Adipocyte (in vitro differentiated cells): ENCODE results near the gene DNAJC1.
A peak's percentile ranks its signal among the peaks of the same experiment; 100 is the strongest.

Experiments
- DNase-seq: peaks from one replicate; pipeline ENCODE4 v3.0.0-alpha.2; 2015; ENCODE audit warnings: low read depth
- H3K27me3 ChIP-seq: replicated peaks from 2 replicates; pipeline ENCODE4 v1.7.0; 2013; ENCODE audit warnings: mild to moderate bottlenecking, low read length, moderate library complexity; ENCODE audit not compliant: control insufficient read depth, insufficient read depth
- H3K36me3 ChIP-seq: 2 replicates; pipeline ENCODE4 v1.7.0; 2013; ENCODE audit warnings: low read length, mild to moderate bottlenecking, moderate library complexity; ENCODE audit not compliant: control insufficient read depth, insufficient read depth, severe bottlenecking
- H3K4me1 ChIP-seq: 2 replicates; pipeline ENCODE4 v1.7.0; 2013; ENCODE audit warnings: mild to moderate bottlenecking, low read length, moderate library complexity; ENCODE audit not compliant: control insufficient read depth, insufficient read depth
- H3K4me3 ChIP-seq: 2 replicates; pipeline ENCODE4 v1.7.0; 2013; ENCODE audit warnings: mild to moderate bottlenecking, low read length, moderate library complexity
- H3K9ac ChIP-seq: 2 replicates; pipeline ENCODE4 v1.7.0; 2013; ENCODE audit warnings: mild to moderate bottlenecking, low read length, moderate library complexity
- H3K9me3 ChIP-seq: 2 replicates; pipeline ENCODE4 v1.7.0; 2013; ENCODE audit warnings: mild to moderate bottlenecking, low read length, moderate library complexity; ENCODE audit not compliant: control insufficient read depth

The DNAJC1 gene

GRCh38 chr10:21926358-21926925, 77.1 kb downstream of the DNAJC1 start:
- Histone ChIP-seq H3K4me1 (peaks cover 22% of the 10 kb centered on the region), H3K27me3 (no peaks in the 10 kb centered on the region), H3K36me3 (no peaks in the 10 kb centered on the region), H3K9me3 (no peaks in the 10 kb centered on the region), H3K9ac (peak overlapping the region; percentile 49), H3K4me3 (peak overlapping the region; percentile 54)
- peak; percentile 40 for DNase-seq

GRCh38 chr10:21925851-21926250, 77.7 kb downstream of the DNAJC1 start:
- H3K9ac ChIP-seq, result no peak overlapping the region
- no peak overlapping the region for H3K4me3 ChIP-seq
- no peaks in the 10 kb centered on the region for H3K9me3 ChIP-seq
- peaks cover 22% of the 10 kb centered on the region for H3K4me1 ChIP-seq
- DNase-seq, result no peak
- H3K27me3 ChIP-seq, result no peaks in the 10 kb centered on the region
- H3K36me3 ChIP-seq, result no peaks in the 10 kb centered on the region

- DNase-seq, result no peak
- Histone ChIP-seq H3K4me1 (peaks cover 22% of the 10 kb centered on the region), H3K4me3 (no peak overlapping the region), H3K9me3 (no peaks in the 10 kb centered on the region), H3K27me3 (no peaks in the 10 kb centered on the region), H3K36me3 (no peaks in the 10 kb centered on the region), H3K9ac (no peak overlapping the region)
These were observed 79.0 kb downstream of the DNAJC1 start for GRCh38 chr10:21924511-21924910.

GRCh38 chr10:21920633-21921032, 82.9 kb downstream of the DNAJC1 start:
- Histone ChIP-seq H3K27me3 (no peaks in the 10 kb centered on the region), H3K9me3 (no peaks in the 10 kb centered on the region), H3K9ac (no peak overlapping the region), H3K36me3 (no peaks in the 10 kb centered on the region), H3K4me1 (peaks cover under 1% of the 10 kb centered on the region), H3K4me3 (no peak overlapping the region)
- no peak for DNase-seq

DNA sequence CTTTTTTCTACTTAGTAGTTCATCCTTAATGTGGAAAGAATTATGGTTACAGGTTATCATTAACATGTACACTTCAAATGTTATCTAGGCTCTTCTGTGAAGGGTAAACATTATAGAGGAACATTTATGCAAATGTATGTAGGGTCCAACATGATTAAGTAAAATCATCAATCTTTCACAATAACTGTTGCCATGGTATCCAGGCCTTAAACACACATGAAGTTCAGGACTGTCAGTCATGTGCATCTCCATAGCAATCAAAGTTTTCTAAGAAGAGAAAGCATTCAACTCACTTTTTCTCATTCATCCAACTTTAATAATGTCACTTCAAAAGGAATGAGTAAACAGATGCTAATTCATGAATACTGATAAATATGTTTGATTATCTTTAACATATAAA, 83.6 kb downstream of the DNAJC1 start:
- no peak overlapping the region for H3K4me3 ChIP-seq
- H3K9me3 ChIP-seq, result no peaks in the 10 kb centered on the region
- no peaks in the 10 kb centered on the region for H3K36me3 ChIP-seq
- no peak overlapping the region for H3K9ac ChIP-seq
- DNase-seq, result no peak
- no peaks in the 10 kb centered on the region for H3K4me1 ChIP-seq
- H3K27me3 ChIP-seq, result no peaks in the 10 kb centered on the region

DNA sequence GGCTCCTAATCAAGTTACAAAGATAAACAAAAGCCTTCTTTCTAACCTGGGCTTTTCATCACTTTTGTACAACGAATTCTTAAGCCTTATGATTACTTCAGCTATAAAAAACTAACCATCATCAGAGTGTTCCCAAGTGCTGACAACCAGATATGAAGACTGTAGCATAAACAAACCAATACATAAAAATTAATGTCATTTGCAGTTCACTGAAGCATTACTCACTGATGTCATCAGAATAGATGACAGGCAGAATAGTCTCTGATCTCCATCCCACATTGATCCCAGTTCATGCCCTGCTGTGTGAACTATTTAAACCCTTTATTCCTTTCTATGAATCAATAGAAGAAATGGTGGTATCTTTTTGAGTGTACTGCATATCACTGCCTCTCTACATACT, 84.4 kb downstream of the DNAJC1 start:
- Histone ChIP-seq H3K4me3 (no peak overlapping the region), H3K9me3 (no peaks in the 10 kb centered on the region), H3K9ac (no peak overlapping the region), H3K36me3 (no peaks in the 10 kb centered on the region), H3K27me3 (no peaks in the 10 kb centered on the region), H3K4me1 (no peaks in the 10 kb centered on the region)
- DNase-seq, result no peak

DNA sequence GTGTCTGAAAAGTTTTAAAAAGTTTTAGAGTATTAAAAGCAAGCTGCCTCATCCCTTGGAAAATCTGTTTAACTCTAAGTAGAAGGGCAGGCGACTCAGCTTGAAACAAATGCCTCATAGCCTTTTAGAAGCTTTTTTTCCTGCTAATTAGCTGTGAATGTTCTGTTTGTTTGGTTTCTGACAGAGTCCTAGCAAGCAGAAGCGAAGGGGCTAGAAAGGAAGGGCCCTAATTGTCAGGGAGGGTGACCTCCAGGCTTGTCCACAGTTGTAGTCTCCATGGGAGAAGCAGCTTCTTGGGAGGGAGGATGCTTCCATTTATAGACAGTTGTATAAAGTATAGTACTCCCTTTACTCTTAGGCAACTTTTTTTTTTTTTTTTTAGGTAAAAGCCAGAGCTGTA, 90.9 kb downstream of the DNAJC1 start:
- Histone ChIP-seq H3K9me3 (no peaks in the 10 kb centered on the region), H3K27me3 (no peaks in the 10 kb centered on the region), H3K9ac (no peak overlapping the region), H3K36me3 (no peaks in the 10 kb centered on the region), H3K4me3 (no peak overlapping the region), H3K4me1 (no peaks in the 10 kb centered on the region)
- no peak for DNase-seq

DNA sequence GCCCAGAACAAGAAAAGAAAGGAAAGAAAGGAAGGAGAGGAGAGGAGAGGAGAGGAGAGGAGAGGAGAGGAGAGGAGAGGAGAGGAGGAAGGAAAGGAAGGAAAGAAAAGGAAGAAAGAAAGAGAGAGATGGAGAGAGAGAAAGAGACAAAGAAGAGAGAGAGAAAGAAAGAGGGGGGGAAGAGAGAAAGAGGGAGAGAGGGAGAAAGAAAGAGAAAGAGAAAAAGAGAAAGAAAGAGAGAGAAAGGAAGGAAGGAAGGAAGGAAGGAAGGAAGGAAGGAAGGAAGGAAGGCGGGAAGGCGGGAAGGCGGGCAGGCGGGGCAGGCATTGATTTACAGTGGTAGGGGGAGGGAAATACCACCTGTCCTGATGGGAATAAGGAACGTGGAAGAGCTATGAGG, 92.7 kb downstream of the DNAJC1 start:
- no peak overlapping the region for H3K4me3 ChIP-seq
- no peak overlapping the region for H3K9ac ChIP-seq
- no peaks in the 10 kb centered on the region for H3K4me1 ChIP-seq
- peaks cover 5% of the 10 kb centered on the region for H3K36me3 ChIP-seq
- no peaks in the 10 kb centered on the region for H3K27me3 ChIP-seq
- DNase-seq, result no peak
- no peaks in the 10 kb centered on the region for H3K9me3 ChIP-seq

GRCh38 chr10:21907436-21907835, 96.1 kb downstream of the DNAJC1 start:
- H3K4me1 ChIP-seq, result no peaks in the 10 kb centered on the region
- no peak overlapping the region for H3K4me3 ChIP-seq
- no peaks in the 10 kb centered on the region for H3K27me3 ChIP-seq
- peaks cover 8% of the 10 kb centered on the region for H3K36me3 ChIP-seq
- H3K9ac ChIP-seq, result no peak overlapping the region
- no peak for DNase-seq
- H3K9me3 ChIP-seq, result no peaks in the 10 kb centered on the region

DNA sequence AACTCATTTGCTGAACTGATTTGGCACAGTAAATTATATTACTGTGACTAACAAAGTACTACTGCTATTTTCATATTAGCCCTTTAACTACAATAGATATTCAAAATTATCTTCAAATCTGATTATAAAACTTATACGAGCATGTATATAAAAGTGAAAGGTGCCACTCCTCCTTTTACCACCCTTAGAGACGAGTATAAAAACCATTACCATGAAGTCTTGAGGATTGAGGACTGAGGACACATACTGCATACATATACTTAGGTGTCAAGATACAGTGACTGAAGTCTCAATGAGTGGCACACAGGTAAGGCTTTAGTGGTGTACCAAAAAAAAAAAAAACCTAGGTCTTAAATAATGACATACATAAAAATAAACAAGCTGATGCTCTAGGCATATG, 98.6 kb downstream of the DNAJC1 start:
- peaks cover 8% of the 10 kb centered on the region for H3K36me3 ChIP-seq
- no peak overlapping the region for H3K9ac ChIP-seq
- no peaks in the 10 kb centered on the region for H3K27me3 ChIP-seq
- DNase-seq, result no peak
- no peaks in the 10 kb centered on the region for H3K4me1 ChIP-seq
- H3K4me3 ChIP-seq, result no peak overlapping the region
- no peaks in the 10 kb centered on the region for H3K9me3 ChIP-seq

- Histone ChIP-seq H3K27me3 (no peaks in the 10 kb centered on the region), H3K9me3 (no peaks in the 10 kb centered on the region), H3K9ac (no peak overlapping the region), H3K4me3 (no peak overlapping the region), H3K4me1 (no peaks in the 10 kb centered on the region), H3K36me3 (peaks cover 12% of the 10 kb centered on the region)
- DNase-seq, result no peak
These were observed 103.8 kb downstream of the DNAJC1 start for GRCh38 chr10:21899736-21900135.

GRCh38 chr10:21895932-21896331, 107.6 kb downstream of the DNAJC1 start:
- Histone ChIP-seq H3K4me3 (no peak overlapping the region), H3K9ac (no peak overlapping the region), H3K4me1 (no peaks in the 10 kb centered on the region), H3K9me3 (peaks cover 28% of the 10 kb centered on the region), H3K36me3 (peaks cover 15% of the 10 kb centered on the region), H3K27me3 (no peaks in the 10 kb centered on the region)
- no peak for DNase-seq
